ENCODE measurements around the gene STXBP1.

- TF ChIP-seq CTCF (IDR thresholded peaks at IDR 0.05): no peak
- no peak for TF ChIP-seq POLR2A (IDR thresholded peaks at IDR 0.05)
Measured at GRCh38 chr9:127578627-127578951, 33.5 kb upstream of the STXBP1 start.

Data from esophagus squamous epithelium (tissue), 4 donors.